ENCODE results near the gene AOC2. TPM values are rescaled to one million over a fixed set of nuclear protein-coding genes. Genes with fewer than 3 reads are reported as not detected.

The AOC2 gene
- total and polyA plus RNA-seq, 10 of the 15 experiments (the other 5 are each of a cell fraction or from before 2014, with no cell fraction given), result 0.08 to 1.9 (median 0.62) TPM

DNA sequence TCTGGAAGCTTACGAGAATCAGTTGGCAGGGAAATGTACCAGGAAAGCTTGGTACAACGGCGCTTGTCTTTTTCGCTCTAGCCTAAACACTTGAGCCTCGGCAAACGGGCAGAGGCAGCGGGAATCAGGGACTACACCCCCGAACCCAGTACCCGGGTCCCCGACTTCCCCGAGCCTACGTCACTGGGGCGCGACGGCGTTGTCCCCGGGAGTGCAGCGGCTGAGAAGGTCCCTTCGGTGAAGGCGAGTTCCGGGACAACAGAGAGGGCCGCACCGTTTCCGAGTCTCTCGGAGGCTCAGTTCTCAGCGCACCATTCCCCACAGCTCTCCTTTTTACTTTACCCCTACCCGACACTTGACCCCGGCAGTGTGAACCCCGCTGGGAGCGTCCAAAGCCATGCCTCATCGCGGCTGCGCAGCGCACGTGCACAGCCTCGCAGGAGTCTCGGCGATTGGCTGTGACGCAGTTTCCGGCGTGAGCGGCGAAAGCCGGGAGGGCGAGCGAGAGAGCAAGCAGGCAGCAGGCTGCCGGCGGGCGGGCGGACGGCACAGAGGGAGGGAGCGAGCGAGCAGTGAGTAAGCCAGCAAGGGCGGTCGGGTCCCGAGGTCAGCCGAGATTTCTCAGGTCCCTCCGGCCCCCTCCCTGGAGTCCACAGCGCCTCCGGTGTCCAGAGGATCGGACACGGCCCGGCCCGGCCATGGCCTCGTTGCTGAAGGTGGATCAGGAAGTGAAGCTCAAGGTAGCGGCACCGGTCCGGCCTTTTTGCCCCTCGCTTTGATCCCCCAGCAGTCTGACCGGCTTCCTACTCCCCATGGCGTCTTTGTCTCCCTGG lies 11.2 kb upstream of the AOC2 start, which contains the start of gene PSME3 (continued):
- TF ChIP-seq, protein P1, sequence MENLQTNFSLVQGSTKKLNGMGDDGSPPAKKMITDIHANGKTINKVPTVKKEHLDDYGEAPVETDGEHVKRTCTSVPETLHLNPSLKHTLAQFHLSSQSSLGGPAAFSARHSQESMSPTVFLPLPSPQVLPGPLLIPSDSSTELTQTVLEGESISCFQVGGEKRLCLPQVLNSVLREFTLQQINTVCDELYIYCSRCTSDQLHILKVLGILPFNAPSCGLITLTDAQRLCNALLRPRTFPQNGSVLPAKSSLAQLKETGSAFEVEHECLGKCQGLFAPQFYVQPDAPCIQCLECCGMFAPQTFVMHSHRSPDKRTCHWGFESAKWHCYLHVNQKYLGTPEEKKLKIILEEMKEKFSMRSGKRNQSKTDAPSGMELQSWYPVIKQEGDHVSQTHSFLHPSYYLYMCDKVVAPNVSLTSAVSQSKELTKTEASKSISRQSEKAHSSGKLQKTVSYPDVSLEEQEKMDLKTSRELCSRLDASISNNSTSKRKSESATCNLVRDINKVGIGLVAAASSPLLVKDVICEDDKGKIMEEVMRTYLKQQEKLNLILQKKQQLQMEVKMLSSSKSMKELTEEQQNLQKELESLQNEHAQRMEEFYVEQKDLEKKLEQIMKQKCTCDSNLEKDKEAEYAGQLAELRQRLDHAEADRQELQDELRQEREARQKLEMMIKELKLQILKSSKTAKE (IDR thresholded peaks at IDR 0.05; ENCODE audit: low read depth, poor library complexity, severe bottlenecking), result peak; percentile 47
- TF ChIP-seq ETV6 (conservative IDR thresholded peaks at IDR 0.05 in 1 of 2, IDR thresholded peaks at IDR 0.05 in 1 of 2; ENCODE audit: borderline replicate concordance in 1 of 2, low read depth in 1 of 2) (no peak), NFIC (IDR thresholded peaks at IDR 0.05; ENCODE audit: low read depth, low read length) (no peak), LARP7 (IDR thresholded peaks at IDR 0.05) (peak; percentile 81), CBFB (IDR thresholded peaks at IDR 0.05; ENCODE audit: low read depth) (0 out of 2 replicates have a peak, but pooled peaks have one; percentile 78), NFYB (IDR thresholded peaks at IDR 0.05; ENCODE audit: insufficient read depth, low read depth, low read length) (peak; percentile 46; the same call in 1 of the 2 replicates), BRCA1 (IDR thresholded peaks at IDR 0.05; ENCODE audit: low read depth, low read length) (no peak), TCF7 (IDR thresholded peaks at IDR 0.05; ENCODE audit: borderline replicate concordance) (no peak), DPF2 (IDR thresholded peaks at IDR 0.05) (0 out of 2 replicates have a peak, but pooled peaks have one; percentile 55), TARDBP (IDR thresholded peaks at IDR 0.05; ENCODE audit: borderline replicate concordance) (peak; percentile 55), TCF3 (IDR thresholded peaks at IDR 0.05; ENCODE audit: borderline replicate concordance, insufficient read depth, low read depth, low read length) (0 out of 2 replicates have a peak, but pooled peaks have one; percentile 16), JUNB (IDR thresholded peaks at IDR 0.05) (no peak), SUZ12 (IDR thresholded peaks at IDR 0.05; ENCODE audit: unreplicated experiment) (no peak), FOS (IDR thresholded peaks at IDR 0.05; ENCODE audit: borderline replicate concordance, extremely low read depth, insufficient read length) (no peak), CREB1 (IDR thresholded peaks at IDR 0.05; ENCODE audit: low read depth) (peak; percentile 98)
- TF ChIP-seq, protein P2, sequence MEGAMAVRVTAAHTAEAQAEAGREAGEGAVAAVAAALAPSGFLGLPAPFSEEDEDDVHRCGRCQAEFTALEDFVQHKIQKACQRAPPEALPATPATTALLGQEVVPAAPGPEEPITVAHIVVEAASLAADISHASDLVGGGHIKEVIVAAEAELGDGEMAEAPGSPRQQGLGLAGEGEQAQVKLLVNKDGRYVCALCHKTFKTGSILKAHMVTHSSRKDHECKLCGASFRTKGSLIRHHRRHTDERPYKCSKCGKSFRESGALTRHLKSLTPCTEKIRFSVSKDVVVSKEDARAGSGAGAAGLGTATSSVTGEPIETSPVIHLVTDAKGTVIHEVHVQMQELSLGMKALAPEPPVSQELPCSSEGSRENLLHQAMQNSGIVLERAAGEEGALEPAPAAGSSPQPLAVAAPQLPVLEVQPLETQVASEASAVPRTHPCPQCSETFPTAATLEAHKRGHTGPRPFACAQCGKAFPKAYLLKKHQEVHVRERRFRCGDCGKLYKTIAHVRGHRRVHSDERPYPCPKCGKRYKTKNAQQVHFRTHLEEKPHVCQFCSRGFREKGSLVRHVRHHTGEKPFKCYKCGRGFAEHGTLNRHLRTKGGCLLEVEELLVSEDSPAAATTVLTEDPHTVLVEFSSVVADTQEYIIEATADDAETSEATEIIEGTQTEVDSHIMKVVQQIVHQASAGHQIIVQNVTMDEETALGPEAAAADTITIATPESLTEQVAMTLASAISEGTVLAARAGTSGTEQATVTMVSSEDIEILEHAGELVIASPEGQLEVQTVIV (IDR thresholded peaks at IDR 0.05; ENCODE audit: borderline replicate concordance, partially characterized antibody), result peak; percentile 70
- TF ChIP-seq, protein P3, sequence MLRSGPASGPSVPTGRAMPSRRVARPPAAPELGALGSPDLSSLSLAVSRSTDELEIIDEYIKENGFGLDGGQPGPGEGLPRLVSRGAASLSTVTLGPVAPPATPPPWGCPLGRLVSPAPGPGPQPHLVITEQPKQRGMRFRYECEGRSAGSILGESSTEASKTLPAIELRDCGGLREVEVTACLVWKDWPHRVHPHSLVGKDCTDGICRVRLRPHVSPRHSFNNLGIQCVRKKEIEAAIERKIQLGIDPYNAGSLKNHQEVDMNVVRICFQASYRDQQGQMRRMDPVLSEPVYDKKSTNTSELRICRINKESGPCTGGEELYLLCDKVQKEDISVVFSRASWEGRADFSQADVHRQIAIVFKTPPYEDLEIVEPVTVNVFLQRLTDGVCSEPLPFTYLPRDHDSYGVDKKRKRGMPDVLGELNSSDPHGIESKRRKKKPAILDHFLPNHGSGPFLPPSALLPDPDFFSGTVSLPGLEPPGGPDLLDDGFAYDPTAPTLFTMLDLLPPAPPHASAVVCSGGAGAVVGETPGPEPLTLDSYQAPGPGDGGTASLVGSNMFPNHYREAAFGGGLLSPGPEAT (IDR thresholded peaks at IDR 0.05; ENCODE audit: low read depth), result peak; percentile 99
- TF ChIP-seq, protein P4, sequence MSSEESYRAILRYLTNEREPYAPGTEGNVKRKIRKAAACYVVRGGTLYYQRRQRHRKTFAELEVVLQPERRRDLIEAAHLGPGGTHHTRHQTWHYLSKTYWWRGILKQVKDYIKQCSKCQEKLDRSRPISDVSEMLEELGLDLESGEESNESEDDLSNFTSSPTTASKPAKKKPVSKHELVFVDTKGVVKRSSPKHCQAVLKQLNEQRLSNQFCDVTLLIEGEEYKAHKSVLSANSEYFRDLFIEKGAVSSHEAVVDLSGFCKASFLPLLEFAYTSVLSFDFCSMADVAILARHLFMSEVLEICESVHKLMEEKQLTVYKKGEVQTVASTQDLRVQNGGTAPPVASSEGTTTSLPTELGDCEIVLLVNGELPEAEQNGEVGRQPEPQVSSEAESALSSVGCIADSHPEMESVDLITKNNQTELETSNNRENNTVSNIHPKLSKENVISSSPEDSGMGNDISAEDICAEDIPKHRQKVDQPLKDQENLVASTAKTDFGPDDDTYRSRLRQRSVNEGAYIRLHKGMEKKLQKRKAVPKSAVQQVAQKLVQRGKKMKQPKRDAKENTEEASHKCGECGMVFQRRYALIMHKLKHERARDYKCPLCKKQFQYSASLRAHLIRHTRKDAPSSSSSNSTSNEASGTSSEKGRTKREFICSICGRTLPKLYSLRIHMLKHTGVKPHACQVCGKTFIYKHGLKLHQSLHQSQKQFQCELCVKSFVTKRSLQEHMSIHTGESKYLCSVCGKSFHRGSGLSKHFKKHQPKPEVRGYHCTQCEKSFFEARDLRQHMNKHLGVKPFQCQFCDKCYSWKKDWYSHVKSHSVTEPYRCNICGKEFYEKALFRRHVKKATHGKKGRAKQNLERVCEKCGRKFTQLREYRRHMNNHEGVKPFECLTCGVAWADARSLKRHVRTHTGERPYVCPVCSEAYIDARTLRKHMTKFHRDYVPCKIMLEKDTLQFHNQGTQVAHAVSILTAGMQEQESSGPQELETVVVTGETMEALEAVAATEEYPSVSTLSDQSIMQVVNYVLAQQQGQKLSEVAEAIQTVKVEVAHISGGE (CRISPR knock-in tag; IDR thresholded peaks at IDR 0.05), result peak; percentile 85

Data from GM12878 (cell line).